22Rv1 (cell line): Measurements from ENCODE around the gene AIG1.

Source experiments
- ZFX ChIP-seq: fragments of 450-650 bp; IDR thresholded peaks from 2 replicates; pipeline ENCODE4 v1.6.1; 2017; ENCODE audit warnings: antibody characterized with exemption, borderline replicate concordance
- TF ChIP-seq, protein P1 (sequence below): fragments of 450-650 bp; IDR thresholded peaks from 2 replicates; pipeline ENCODE4 v1.5.1; 2017; ENCODE audit warnings: mild to moderate bottlenecking

DNA sequence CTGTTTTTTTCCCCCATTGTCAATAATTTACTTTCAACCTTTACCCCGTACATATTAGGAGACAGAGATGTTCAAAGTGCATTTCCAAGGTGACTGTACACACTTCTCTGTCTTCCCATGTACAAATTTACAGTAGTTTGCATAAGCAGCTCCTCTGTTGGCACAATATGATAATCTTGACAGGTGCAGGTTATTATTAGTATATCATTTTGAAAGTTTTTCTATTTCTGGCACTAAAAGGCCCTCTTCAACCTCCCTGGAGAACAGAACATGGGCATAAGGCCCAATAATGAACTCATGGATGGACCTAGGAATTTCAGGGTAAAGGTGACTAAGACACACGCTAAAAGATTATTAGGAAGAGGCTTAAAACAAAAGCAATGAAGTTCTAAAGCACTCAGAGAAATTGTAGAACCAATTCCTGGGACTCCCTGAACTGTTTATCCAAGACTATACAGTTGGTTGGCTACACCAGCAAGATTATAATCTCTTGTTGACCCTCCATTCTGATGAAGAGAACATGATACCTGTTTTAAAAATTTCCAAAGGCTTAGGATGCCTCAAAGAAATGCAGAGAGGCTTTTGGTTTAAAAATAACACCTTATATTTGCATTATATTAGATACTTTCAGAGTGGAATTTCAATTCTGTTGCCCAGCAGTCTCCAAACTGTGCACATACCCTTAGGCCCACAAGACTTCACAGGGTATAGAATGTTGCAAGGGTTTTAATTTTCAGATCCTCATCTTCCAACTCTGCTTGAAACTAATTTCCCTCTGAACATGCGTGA, 1.1 kb downstream of the AIG1 start:
- TF ChIP-seq, protein P1, sequence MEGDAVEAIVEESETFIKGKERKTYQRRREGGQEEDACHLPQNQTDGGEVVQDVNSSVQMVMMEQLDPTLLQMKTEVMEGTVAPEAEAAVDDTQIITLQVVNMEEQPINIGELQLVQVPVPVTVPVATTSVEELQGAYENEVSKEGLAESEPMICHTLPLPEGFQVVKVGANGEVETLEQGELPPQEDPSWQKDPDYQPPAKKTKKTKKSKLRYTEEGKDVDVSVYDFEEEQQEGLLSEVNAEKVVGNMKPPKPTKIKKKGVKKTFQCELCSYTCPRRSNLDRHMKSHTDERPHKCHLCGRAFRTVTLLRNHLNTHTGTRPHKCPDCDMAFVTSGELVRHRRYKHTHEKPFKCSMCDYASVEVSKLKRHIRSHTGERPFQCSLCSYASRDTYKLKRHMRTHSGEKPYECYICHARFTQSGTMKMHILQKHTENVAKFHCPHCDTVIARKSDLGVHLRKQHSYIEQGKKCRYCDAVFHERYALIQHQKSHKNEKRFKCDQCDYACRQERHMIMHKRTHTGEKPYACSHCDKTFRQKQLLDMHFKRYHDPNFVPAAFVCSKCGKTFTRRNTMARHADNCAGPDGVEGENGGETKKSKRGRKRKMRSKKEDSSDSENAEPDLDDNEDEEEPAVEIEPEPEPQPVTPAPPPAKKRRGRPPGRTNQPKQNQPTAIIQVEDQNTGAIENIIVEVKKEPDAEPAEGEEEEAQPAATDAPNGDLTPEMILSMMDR, result no peak
- no peak for TF ChIP-seq ZFX
